GM18519 (cell line): Measurements from ENCODE around the gene HSD17B14.

Source experiments
- ATAC-seq: cut with Tn5 transposase; IDR thresholded peaks from one replicate; pipeline ENCODE4 v1.9.1; 2021; ENCODE audit warnings: mild to moderate bottlenecking, moderate library complexity; ENCODE audit not compliant: unreplicated experiment, low FRiP score

The HSD17B14 gene

DNA sequence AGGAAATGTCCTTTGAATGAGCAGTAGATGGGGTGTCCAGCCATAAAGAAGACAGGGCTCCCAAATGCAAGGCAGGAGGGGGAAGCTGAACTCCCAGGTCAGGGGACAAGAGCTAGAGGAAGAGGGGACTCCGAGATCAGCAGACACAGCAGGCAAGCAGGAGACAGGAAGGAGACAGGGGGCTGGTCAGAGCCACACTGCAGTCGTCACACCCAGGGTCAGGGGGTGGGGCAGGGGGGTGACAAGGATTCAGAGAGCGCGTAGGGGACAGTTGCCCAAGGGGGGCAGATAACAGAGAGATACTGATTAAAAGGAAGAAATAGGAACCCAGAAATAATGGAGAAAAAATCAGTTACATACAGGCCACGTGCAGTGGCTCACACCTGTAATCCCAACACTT, 3.2 kb downstream of the HSD17B14 start:
- ATAC-seq: no peak

DNA sequence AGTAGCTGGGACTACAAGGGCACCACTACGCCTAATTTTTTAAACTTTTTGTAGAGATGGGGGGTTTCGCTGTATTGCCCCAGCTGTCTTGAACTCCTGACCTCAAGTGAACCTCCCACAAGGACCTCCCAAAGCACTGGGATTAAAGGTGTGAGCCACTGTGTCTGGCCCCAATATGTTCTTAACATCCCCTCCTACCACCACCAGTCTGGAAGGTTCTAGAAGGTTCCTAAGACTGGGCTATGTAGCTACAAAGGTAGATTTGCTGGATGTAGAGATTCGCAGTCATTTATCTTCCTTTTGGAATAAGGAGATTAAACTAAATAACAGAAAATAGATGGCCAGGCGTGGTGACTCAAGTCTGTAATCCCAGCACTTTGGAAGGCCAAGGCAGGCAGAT, 5.3 kb downstream of the HSD17B14 start:
- no peak for ATAC-seq

DNA sequence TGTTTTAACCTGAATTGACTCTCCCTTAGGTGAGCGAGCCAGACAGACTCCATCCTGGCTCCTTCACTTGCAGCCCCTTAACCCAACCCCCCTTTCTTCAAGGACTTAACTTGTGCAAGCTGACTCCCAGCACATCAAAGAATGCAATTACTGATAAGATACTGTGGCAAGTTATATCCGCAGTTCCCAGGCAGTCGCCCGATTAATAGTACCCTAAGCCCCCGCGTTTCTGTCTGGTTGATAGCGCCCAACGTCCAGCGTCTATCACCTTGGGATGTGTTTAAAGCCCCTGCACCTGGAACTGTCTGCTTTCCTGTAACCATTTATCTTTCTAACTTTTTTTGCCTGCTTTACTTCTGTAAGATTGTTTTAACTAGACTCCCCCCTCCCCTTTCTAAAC, 6.2 kb downstream of the HSD17B14 start:
- no peak for ATAC-seq

DNA sequence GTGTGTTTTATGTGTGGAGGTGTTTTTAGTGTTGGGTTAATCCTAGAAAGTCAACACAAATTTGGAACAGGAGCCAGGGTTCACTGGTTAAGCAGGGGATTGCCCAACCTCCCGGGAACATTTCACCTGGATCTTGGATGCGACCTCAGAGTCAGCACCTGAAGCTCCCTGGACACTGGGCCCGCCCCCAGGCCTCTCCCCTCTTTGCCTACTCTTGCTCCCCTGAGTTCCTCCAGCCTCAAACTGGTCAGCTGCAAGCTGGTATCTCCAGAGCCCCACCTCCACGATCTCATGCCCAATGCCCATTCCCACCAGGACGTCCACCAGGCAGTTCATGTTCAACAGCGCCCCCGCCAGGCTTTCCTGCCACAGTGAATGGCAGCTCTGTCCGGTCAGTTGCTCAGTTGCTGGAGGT, 9.7 kb downstream of the HSD17B14 start:
- ATAC-seq: no peak

DNA sequence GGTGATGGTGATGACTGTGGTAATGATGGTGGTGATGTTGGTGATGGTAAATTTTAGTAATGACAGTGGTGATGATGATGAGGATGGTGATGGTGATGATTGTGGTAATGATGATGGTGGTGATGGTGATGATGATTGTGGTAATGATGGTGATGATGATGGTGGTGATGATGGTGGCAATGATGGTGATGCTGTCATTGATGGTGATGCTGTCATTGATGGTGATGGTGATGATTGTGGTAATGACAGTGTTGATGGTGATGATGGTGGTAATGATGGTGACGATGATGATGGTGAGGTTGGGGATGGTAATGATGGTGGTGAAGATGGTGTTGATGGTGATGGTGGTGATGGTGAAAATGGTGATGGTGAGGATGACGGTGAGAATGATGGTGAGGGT, 13.8 kb downstream of the HSD17B14 start:
- no peak for ATAC-seq

DNA sequence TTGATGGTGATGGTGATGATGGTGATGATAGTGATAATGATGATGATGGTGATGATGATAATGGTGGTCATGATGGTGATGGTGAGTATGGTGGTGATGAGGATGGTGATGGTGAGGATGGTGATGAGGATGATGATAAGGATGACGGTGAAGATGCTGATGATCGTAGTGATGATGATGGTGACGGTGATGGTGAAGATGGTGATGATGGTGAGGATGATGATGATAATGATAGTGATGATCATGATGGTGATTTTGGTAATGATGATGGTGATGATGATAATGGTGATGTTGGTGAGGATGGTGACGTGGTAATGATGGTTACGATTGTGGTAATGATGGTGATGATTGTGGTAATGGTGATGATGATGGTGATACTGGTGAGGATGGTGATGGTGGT, 14.7 kb downstream of the HSD17B14 start:
- no peak for ATAC-seq

DNA sequence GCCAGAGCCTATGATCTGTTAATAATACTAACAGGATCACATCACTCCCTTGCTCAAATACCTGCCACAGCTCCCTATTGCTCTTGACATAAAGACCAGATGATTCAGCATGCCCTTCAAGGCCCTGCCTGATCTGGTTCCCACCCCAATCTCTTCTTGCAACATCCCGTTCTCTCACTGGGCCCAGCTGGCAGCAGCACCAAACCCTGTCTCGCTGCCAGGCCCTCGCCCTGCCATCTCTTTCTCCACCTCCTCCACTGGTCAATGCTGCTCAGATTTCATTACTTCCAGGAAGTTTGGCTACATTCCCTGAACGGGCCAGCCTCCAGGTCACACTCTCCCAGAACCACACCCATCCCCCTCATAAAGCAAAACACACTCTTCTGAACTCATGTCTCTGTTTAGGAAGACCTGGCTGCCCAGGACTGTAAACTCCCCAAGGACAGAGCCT, 16.9 kb downstream of the HSD17B14 start:
- ATAC-seq: no peak

DNA sequence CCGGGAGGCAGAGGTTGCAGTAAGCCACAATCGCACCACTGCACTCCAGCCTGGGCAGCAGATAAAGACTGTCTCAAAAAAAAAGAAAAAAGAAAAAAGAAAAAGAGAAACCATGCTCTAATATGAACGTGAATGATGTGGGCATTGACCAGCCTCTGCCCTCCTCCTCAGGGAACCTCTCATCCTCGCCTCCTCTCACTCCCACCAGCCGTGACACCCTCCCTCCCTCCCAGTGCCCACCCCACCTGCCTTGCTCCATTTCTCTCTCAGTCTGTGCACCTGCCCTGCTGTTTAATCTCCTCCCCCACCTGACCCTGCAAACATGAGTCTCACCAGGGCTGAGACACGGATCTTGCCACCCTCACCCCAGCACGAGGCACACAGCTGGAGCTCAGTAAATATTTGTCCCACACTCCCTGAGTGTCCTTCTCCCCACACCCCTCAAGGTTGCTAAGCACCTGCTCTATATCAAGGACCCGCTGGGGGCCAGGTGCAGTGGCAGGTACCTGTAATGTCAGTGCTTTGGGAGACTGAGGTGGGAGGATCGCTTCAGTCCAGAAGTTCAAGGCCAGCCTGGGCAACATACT, 18.0 kb downstream of the HSD17B14 start:
- ATAC-seq: no peak

DNA sequence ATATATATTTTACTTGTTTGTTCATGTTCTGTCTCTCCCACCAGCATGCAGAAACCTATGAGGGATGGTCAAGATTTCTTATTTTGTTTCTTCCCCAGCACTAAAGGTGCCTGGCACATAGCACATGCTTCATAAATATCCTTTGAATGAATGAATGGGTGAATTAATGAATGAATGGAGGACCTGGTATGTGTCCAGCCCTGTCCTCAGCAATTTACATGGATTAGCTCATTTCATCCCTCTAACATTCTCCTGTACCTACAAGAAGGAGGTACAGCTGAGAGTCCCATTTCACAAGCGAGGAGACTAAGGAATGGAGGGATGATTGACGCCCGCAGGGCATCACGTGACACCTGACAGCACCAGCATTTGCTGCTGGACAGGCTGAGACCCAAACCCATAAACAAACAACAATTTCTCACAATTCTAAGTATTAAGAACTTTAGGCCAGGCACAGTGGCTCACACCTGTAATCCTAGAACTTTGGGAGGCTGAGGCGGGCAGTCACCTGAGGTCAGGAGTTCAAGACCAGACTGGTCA, 18.6 kb downstream of the HSD17B14 start:
- no peak for ATAC-seq

DNA sequence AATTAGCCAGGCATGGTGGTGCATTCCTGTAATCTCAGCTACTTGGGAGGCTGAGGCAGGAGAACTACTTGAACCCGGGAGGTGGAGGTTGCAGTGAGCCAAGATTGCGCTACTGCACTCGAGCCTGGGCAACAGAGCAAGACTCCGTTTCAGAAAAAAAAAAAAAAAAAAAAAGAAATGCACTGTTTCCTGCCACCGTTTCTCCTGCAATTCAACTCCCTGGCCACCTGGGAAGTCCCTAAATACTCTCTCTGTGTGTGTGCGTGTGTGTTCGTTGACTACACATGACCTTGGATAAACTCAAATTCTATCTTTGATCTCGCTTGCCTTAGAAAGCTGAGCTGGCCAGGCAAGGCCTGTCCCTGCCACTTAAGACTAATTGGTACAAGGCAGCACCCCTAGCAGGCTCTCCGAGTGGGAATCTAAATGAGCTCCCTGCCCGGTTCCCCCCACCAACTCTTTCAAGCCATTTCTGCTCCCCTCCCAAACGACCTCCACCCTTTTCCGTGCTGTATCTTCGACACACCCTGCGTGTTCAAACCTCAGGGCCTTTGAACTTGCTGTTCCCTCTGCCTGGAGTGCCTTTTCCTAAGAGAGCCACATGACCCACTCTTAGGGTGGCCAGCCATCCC, 20.3 kb downstream of the HSD17B14 start:
- ATAC-seq: no peak

DNA sequence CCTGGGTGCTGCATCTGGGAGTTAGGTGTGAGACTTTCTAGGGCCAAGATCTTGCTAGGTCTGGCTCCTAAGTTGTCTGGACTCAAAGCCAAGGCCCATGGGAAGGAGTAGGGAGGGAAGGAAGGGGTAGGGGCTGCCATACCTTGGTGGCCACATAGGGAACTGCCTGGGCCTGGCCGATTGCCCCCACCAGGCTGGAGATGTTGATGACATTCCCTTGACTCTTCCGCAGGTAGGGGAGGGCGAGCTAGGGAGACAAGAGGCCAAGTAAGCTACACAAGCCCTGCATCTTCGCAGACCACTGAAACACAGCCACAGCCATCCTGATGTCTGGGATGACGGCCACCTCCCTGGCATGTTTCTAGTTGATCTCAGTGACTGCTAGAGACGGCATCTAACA, 21.4 kb downstream of the HSD17B14 start:
- ATAC-seq: no peak

DNA sequence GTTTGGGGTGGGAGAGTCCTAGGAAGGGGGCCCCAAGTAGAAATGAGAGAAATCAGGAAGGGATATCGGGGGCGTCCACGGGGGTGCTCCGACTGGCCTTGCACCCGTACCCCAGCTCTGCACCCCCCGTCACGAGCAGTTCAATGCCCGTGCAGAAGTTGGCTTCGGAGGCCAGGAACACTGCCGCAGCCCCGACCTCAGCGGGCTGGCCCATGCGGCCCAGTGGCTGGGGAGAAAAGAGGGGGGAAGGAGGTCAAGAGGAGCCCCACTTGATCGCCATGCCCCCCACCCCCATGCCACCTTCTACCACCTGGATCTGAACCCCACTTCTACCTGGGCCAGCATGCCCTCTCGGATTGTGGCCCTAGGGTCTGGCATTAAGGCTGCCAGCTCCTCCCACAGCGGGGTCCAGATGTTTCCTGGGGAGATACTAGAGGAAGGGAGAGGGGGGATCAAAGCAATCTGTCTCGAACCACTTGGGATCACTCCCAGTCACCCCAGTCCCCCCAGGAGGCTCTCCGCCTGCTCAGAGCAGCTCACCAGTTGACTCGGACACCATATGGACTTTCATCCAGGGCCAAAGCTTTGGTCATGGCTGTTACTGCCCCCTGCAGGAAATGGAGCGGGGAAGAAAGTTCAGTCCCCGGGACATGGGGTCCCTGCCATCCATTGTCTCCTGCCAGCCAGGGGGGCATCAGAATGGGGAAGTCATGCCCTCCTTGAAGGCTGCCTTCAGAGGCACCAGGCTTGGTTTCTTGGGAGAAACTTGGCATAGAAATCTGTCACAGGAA, 23.0 kb downstream of the HSD17B14 start:
- ATAC-seq: no peak

DNA sequence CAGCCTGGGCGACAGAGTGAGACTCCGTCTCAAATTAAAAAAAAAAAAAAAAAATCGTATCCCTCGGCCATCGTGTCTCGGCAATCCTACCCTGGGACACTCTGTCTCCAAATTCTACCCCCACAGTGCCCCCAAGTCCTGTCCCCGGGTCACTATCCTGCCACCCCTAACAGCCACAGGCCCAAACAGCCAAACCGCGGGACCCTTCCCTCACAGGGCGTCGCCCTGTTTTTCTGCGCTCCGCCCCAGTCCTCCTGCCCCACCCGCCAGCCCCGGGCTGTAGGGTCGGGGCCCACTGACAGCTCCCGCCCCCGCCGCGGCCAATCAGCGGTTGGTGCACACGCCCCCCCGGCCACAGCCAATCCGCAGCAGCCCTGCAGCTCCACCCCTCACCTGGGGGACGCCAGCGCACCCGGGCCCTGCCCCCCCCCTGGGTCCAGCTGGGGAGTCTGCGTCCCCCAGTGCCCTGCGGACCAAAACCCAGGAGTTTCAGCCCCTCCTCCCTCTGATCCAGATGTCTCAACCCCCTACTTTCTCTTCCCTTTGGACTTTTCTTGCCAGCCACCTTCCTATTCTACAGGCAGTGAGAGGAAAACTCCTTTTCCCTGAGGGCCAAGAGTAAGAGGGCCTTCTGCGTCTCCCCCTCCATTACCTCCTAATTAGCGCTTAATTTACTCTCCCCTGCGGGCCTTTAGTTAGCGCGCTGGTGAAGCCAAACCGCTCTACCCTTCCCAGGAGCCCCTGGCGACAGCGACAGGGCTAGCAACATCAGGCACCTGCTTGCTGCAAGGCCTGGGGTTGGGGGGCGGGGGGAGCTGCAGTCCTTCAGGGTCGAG, 24.0 kb downstream of the HSD17B14 start:
- ATAC-seq: no peak

DNA sequence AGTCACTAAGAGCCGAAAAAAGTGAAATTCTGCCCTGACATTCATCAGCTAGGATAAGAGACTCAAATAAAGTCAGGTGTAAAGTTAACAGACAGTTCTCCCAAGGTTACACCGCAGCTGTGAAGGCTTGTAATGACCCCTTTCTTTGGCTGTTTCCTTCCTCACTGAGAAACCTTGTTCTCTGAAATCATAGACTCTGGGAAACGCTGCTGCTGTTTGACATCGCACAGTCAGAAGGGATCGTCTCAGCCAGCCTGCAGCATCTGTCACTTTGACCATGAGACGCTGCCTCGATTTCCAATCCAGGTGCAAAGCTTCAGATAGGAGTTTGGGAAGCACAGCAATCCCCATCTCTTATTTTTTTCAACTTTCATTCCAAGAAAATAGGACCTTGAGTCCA, 26.1 kb downstream of the HSD17B14 start:
- ATAC-seq: no peak

DNA sequence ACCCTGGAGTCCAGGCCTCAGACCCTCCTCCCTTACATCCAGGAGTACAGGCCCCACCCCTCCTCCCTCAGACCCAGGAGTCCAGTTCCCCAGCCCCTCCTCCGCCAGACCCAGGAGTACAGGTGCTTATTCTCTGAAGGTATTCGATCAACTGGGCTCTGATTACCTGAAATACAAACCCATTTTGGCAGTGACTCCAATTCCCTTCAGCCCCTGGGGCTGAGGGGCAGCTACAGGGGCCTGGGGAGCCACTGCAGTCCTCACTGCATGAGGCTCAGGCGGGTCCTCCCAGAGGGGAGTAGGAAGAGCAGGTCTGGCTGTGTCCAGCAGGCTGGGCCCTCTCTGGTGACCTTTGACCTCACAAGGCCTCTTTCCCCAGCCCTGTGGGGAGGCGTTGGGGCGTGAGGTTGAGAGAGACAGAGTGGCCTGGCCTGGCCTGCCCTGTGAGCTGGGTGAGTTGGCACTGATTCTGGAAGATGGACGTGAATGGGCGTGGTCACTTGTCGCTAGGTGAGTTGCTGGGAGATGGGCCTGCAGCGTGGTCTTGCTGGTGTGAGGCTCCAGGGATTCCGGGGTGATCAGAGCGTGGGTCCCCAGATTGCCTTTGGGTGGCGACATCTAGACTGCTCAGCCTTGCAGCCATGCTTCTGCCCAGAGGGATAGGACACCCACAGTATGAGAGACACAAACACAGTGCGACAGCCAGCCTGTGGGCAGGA, 28.5 kb downstream of the HSD17B14 start:
- ATAC-seq: no peak

DNA sequence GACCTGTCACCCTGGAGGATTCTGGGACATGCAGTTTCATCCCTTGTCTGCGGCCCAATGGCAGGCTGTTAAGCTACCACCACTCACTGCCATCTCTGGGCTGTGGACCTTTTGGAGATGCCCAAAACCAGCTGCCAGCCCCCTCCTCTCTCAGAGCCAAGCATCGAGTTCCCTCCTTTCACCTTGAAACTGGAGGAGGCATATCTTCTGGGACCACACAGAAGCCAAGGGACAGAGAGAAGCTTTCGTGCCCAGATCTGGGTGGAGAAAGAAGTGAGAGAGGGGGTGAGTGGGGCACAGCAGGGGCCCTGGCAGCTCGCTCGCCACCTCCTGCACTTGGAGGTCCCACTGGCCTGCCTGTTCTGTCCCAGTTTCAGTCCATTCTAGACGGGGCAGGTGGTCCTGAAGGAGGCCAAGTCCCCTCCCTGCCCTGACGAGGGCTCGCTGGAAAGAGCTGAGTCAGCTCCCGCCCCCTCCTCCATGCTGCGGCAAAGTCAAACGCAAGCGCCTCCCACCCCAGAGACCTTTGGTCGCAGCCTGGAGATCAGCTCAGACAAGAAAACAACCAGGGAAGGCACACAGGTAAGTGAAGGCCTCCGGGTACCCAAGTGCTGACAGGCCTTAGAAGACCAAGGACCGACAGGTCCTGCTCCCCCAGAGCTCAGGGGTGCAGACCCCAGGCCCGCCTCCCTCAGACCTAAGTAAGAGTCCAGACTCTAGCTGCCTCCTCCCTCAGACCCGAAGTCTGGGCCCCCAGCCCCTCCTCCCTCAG, 29.3 kb downstream of the HSD17B14 start:
- ATAC-seq: no peak

DNA sequence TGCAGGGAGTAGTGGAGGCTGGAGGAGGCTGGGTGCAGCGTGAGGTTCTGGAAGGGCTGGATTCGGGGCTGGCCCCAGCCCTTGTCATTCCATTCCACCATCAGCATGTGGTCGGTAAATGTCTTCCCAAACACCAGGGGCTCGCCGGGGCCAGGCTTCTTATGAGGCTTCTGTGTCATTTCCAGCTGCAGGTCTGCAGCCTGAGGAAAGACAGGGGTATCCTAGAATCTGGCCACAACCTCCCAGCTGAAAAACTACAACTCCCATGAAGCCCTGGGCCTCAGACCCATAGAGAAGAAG, 29.8 kb downstream of the HSD17B14 start:
- no peak for ATAC-seq

DNA sequence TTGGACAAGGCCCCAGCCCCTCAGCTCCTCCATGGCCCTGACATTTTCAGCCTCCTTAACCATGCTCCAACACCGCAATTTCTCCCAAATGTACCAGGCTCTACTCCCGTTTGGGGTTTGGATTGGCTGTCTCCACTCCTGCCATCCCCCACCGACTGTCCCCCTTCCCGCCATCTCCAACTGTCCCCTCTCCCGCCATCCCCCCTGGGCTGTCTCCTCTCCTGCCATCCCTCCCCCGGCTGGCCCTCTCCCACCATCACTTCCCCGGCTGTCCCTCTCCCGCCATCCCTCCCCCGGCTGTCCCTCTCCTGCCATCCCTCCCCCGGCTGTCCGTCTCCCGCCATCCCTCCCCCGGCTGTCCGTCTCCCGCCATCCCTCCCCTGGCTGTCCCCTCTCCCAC, 30.8 kb downstream of the HSD17B14 start:
- no peak for ATAC-seq

DNA sequence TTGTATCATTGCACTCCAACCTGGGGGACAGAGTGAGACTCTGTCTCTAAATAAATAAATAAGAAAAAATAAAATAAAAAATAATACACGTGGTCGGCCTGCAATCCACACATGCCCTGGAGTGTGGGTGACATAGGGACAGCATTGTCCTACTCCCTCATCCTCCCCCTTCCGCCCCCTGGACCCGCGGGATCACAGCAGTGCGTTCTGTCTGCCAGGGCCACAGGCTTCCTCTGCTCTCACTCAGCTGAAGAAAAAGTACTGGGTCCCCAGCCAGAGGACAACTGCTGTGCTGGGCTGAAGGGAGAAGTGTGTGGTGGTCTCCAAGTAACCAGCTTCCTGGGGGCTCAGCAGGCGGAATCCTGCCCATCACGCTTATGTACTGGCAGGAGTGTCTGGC, 31.8 kb downstream of the HSD17B14 start:
- ATAC-seq: no peak

DNA sequence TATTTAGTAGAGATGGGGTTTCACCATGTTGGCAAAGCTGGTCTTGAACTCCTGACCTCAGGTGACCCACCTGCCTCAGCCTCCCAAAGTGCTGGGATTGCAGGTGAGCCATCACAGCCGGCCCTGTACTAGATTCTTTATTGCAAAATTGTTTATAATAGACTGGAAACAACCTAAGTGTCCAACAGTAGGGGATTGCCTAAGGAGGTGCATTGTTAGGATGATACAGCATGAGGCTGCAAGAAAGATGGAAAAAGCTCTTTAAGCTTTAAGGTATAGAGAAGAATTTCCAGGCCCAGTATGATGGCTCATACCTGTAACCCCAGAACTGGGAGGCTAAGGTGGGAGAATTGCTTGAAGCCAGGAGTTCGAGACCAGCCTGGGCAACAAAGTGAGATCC, 33.7 kb downstream of the HSD17B14 start:
- ATAC-seq: no peak
